ENCODE measurements around the gene TAF4.

TAF4 gene

DNA sequence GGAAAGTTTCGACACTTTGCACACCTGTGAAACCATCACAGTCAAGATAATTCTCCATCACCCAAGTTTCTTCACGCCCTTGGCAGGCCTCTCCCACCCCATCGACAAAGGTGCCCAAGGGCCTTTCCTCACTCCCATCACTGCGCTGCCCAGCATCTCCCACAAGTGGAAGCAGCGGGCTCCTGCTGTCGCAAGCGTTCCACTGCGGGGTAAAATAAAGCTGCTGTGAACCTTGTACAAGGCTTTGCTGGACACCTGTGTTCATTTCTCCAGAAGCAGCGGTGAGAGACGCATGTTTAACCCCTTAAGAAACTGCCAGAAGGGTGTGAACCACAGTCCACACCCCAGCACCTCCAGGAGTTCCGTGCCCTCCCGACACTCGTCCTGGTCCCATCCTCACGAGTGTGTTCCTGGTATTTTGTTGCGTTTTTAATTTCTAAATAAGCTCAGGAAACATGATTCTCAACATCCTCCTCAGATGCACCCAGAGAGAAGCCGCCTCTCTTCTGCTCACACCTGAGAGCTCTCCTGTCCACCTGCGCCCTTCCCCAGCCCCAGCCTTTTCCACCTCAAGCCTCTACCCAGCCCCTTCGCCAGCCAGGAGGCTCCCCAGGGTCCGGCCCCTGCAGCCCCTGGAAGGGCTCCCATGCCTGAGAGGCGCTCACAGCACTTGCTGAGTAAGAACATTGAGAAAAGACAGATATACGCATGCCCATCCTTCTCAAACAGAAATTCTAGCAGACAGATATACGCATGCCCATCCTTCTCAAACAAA, 97.5 kb downstream of the TAF4 start:
- no peak overlapping the region for H3K4me3 ChIP-seq (ENCODE audit: low read depth, low read length)

DNA sequence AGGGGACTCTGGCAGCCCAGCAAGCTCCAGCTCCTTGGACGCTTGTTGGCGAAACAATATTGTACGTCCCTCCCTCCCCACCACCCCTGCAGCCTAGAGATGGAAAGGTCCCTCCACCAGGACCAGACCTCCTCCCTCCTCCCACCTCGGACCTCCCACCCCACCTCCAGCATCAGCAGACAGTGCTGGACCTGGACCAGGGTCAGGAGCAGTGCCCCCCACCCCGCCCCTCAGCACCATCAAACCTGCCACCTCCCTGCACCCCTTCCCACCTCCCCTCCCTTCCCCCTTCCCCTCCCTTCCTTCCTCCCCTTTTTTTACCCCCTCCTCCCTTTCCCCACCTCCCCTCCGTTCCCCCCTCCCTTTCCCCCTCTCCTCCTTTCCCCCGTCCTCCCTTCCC, 98.4 kb downstream of the TAF4 start:
- no peak overlapping the region for H3K4me3 ChIP-seq (ENCODE audit: low read depth, low read length)

DNA sequence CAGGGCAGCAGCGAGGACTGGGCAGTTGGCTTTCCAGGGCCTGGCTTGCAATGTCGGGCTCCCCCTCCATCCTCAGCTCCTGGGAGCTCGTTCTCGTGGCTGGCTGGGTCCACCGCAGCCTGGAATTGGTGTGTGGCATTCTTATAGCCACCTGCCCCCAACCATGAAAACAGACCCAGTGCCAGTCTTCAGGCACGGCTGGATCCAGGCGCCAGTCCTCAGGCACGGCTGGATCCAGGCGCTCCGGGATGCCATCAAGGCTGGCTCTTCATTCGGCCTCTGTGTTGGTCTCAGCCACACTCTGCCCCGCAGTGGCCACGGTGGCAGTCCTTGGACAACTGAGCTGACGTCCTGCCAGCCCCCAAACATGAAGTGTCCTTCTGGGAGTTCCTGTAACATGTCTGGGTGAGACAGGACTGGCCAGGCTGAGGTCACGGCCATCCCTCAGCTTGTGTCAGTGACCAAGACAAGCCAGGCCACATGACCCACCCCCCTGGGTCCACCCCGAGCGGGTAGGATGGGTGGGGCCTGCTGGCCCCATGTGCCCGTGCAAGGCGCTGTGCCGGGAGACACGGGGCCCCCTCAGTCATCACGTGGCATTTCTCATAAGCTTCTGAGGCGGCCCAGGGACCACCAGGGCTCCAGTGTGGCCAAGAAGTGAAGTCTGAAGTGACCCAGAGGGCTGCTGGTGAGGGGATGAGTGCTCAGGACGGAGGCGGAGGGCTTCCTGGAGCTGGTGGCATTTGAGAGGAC, 99.0 kb downstream of the TAF4 start:
- no peak overlapping the region for H3K4me3 ChIP-seq (ENCODE audit: low read depth, low read length)

DNA sequence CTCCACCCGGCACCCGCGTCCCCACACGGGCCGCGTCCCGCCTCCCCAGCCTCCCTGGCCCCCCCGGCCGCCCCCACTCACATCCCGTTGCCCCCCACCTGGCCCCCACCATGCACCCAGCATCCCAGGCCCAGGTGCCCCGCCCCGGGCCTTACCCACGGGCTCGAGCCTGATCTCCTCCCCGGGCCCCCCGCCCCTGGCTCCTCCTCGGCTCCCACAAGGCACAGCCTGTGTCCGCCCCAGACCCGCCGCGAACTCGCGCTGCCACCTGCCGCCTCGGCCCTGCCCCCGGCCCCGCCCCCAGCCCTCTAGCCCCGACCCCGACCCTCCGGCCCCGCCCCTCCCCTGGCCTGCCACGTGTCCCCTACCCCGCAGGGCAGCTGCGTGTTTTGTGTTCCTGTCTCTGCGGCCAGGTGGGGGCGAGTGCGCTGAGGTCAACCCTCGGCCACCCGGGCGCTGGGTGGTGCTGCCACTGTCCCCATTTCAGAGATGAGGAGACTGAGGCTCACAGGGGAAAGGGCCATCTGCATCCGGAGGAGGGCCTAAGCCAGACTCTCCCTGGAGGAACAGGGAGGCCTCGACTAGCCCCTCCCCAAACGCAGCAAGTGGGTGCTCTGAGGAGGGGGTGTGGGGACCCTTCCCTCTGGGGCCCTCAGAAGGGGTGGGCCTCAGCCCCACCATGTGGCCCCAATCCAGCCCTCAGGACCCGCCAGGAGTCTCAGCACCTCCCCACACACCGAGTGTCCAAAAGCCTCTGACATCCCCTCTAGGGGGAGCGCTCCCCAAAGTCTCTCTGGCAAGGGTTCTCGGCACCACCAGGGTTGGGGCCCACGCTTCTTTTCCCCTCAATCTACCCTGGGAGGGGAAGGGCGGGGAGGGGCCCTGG, 99.8 kb downstream of the TAF4 start:
- H3K4me3 ChIP-seq (ENCODE audit: low read depth, low read length) = no peak overlapping the region

DNA sequence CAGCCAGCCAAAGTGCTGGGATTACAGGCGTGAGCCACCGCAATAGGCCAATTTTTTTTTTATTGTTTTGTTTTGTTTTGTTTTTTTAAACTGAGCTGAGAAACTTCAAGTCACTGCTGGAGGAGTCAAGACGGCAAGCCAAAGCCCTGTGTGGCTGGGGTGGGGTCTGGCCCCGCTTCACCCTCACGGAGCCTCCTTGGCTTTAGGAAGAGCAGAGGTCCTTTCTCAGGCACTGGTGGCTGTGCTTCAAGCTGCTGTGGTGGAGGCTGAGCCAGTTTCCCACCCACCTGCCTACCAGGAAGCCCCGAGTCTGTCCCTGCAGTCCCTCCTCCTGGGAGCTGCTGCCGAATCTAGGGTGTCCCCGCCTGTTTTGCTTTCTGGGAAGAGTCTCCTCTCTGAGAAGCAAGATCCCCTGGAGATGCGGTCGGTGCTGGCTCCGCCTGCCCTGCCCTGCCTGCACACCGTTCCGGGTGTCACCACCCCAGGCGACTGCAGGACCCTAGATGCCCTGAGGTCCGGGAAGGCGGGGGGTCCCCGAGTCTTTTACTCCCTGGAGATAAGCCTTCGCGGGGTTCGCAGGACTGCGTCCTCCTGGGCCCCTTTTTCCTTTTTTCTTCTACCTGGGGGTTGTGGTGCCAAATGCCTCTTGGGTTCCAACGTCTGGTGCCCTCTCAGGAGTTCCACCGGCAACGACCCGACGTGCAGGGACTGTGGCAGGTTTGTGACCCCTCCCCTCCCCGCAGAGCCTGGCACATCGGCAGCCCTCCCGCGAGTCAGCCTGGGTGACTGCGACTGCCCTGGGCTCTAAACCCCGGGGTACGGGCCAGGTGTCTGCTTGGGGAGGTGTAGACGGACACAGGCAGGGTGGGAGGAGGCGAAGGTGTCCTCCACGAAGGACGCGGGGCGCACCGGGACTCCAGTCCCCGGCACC, 100.7 kb downstream of the TAF4 start:
- H3K4me3 ChIP-seq (ENCODE audit: low read depth, low read length) = no peak overlapping the region

DNA sequence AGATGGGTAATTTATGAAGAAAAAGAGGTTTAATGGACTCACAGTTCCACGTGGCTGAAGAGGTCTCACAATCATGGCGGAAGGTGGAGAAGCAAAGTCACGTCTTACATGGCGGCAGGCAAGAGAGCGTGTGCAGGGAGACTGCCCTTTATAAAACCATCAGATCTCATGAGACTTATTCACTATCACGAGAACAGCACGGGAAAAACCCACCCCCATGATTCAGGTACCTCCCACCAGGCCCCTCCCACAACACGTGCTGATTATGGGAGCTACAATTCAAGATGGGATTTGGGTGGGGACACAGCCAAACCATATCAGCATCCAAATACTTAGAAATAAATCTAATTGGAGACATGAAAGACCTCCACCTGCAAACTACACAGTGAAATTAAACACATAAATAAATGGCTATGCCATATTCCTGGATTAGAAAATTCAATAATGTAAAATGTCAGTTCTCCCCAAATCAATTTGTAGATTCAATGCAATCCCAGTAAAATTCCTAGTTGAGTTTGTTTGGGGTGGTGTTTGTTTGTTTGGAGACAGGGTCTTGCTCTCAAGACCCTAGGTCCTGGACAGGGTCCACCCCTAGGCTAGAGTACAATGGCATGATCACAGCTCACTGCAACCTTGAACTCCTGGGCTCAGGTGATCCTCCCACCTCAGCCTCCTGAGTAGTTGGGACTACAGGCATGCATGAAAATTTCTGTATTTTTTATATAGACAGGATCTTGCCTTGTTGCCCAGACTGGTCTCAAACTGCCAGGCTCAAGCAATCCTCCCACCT, 101.6 kb downstream of the TAF4 start:
- no peak overlapping the region for H3K4me3 ChIP-seq (ENCODE audit: low read depth, low read length)

DNA sequence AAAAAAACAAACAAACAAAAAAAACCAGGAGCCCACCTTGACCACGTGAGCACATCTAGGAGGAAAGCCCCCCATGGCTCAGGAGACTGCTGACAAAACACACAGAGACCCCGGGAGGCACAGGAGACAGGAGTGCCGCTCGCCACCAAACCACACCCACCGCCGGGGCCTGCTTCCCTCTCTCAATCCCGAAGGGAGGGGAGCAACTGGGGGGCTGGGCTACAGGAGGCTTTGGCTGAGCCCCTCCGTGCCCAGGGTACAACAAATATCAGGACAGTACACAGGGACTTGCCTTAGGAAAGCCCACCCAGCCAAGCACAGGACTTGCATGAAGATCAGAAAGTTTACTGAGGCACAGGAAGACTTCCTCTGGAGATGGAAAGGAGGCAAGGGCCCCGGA, 102.5 kb downstream of the TAF4 start:
- H3K4me3 ChIP-seq (ENCODE audit: low read depth, low read length) = no peak overlapping the region

DNA sequence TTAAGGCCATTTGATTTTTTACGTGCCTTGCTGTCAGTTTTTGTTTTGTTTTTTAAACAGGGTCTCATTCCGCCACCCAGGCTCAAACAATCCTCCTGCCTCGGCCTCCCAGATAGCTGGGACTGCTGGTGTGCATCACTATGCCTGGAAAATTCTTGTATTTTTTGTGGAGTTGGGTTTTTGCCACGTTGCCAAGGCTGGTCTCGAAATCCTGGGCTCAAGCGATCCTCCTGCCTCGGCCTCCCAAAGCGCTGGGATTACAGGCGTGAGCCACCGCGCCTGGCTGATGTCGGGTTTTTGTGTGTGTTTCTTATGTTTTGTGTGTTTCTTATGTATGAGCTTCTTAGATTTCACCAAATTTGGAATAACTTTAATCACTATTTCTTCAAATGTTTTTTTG, 104.8 kb downstream of the TAF4 start:
- no peak overlapping the region for H3K4me3 ChIP-seq (ENCODE audit: low read depth, low read length)

DNA sequence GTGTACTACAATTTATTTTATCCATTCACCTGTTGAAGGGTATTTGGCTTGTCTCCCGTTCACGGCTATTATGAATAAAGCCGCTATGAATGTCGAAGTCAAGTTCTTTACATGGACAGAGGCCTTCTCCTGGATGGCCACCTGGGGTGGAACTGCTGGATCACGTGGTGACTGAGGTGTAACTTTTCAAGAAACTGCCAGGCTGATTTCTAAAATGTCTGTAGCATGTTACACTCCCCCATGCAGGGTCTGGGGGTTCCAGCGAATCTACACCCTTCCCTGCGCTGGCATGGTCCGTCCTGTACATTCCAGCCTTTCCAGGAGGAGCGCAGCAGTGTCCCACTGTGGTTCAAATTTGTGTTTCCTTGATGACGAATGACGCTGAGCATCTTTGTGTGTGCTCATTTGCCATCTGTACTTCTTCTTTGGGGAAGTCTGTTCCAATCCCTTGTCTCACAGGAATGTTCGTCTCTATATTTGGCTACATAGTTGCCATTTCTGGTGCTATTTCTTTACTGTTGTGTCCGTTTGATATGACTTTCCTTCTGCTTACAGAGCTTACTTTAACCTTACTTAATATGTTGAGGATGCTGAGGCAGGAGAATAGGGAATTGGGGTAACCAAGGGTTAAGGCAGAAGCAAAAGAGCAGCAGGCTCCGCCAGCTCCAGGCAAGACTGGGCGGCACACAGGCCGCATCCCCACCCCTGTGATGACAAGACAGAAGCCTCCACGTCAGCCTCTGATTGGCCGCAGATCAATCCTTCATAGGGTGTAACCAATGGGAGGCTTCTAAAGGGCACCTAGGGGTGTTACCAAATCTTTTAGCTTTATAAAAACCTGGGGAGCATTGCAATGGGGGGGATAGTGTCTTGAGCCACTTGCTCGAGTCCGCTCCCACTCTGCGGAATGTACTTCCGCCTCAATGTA, 106.6 kb downstream of the TAF4 start:
- H3K4me3 ChIP-seq (ENCODE audit: low read depth, low read length) = no peak overlapping the region

DNA sequence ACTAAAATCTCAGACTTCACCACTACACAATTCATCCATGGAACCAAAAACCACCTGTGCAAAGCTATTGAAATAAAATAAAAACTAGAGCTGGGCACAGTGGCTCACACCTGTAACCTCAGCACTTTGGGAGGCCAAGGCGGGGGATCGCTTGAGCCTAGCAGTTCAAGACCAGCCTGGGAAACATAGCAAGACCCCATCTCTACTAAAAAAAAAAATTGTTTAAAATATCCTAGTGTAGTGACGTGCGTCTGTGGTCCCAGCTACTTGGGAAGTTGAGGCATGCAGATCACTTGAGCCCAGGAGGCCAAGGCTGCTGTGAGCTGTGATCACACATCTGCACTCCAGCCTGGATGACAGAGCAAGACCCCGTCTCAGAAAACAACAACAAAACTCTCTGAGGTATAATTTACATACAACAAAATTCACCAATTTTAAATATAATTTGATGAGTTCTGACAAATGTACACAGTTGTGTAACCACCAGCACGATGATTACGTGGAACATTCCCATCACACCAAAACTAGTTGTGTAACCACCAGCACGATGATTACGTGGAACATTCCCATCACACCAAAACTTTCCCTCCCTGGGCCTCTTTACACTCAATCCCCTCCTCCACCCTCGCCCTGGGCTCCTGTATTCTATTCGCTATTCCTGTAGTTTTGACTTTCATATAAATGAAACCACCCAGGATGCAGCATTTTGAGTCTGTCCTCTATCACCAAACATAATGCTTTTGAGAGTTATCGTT, 107.5 kb downstream of the TAF4 start:
- H3K4me3 ChIP-seq (ENCODE audit: low read depth, low read length) = no peak overlapping the region

DNA sequence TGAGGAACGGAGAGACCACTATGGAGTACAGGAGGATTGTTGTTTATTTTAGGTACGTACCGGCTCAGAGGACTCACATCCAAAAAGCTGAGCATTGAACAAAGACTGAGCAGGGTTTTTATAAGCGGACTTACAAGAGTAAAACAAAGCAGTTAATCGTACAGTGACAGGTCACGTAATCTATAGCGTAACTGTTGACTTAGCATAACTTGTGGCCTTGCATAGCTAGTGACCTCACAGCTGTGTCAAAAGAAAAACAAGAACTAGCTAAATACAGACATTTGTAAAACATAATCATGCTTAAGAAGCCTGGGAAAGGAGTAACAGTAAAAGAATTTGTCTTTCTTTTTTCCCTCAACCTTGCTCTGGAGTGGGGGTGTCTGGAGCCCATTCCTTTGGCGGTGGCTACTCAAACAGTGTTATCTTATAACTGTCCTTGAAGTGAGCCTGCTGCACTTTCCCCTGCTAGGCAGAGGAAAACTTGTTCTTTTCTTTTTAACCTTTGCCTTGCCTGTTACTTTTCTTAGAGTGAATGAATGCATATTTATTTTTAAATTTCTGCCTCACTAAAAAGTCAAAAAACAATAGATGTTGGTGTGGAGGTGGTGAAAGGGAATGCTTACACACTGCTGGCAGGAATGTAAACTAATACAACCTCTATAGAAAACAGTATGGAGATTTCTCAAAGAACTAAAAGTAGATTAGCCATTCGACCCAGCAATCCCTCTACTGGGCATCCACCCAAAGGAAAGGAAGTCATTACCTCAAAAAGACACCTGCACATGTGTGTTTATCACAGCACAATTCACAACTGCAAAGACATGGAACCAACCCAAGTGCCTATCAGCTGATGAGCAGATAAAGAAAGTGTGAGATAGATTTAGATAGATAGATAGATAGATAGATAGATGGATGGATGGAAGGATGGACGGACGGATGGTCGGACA, 109.0 kb downstream of the TAF4 start:
- H3K4me3 ChIP-seq (ENCODE audit: low read depth, low read length) = no peak overlapping the region

DNA sequence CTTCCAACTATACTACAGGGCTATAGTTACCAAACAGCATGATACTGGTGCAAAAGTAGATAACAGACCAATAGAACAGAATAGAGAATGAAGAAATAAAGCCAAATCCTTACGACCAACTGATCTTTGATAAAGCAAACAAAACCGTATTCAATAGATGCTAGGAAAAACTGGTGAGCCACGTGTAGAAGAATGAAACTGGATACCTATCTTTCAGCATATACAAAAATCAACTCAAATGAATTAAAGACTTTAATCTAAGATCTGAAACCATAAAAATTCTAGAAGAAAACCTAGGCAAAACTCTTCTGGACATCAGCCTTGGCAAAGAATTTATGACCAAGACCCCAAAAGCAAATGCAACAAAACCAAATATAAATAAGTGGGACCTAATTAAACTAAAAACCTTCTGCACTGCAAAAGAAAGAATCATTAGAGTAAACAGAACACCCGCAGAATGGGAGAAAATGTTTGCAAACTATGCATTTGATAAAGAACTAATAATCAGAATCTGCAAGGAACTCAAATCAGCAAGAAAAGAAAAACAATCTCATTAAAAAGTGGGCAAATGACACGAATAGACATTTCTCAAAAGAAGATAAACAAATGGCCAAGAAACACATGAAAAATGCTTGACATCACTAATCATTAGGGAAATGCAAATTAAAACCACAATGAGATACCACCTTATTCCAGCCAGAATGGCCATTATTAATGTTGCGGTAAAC, 109.8 kb downstream of the TAF4 start:
- no peak overlapping the region for H3K4me3 ChIP-seq (ENCODE audit: low read depth, low read length)

DNA sequence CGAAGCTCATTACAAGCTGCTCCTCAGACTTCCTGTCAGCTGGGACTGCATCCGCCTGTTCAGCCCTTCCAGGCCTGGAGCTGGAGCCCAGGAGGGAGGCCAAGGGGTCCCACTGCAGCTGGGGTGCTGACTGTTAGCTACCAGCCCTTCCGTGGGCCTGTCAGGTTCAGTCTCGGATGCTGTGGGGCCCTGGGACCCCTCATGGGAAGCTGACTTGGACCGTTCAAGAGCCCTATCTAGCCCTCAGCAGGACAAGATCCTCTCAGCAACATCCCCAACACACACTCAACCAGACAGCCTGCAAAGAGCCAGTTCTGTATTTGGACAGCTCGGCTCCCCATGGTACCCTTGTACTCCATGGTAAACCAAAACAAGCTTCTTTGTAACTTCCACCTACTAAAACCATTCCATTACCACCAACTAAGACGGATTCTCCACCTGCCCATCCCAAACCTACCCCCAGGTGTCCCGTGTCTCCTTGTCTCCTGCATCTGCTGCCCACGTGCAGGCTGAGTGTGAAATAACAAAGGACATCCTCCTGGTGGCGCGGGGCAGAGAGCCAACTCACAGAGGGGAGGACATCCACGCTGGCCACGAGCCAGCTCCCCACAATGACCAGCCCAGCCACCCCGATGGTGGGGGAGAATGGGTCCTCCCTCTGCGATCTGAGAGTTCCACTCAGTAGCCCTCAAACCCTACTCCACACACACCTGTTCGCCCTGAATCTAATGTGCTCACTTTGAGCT, 111.2 kb downstream of the TAF4 start:
- no peak overlapping the region for H3K4me3 ChIP-seq (ENCODE audit: low read depth, low read length)

DNA sequence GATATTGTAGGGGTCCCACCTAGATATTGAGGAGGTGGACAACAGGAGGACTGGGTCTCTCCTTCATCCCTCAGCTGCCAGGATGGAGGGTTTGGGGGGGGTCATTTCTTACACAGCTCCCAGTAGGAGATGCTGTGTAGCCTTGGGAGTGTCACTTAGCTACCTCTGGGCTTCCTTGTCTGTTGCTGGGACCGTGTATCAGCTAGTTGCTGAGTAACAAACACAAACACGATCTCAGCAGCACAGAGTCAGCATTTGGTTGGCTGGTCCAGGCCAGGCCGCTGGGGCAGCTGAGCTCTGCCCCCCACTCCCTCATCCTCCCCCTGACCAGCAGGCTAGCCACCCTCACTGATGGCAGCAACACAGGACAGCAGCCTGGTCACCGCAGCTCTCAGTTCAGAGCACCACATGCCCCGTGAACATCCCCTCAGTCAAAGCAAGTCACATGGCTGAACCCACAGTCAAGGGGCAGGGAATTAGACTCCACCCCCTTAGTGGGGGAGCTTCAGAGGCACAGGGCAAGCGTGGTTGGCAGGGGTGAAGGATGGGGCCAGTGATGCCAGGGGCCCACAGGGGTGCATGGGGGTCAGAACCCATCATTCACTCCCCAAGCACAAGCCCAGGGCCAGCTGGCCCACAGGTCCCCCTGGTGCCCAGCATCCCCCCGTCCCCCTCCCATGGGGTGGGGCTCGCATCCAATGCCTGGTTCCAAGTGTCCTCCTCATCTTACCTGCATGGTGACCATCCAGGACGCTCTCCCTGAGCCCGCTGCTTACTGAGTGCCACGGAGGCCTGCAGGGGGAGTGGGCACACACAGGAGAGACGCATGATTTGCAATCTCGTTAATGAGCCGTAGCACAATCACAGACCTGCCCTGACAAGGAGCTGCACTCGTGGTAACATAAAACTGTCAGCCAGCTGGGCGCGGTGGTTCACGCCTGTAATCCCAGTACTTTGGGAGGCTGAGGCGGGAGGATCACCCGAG, 112.4 kb downstream of the TAF4 start:
- no peak overlapping the region for H3K4me3 ChIP-seq (ENCODE audit: low read depth, low read length)
